Tibial artery (tissue), 4 donors: Measurements from ENCODE around the gene PEA15.

Source experiments
- DNase-seq, 2 donors: peaks; one replicate each; pipeline ENCODE4 v3.0.0-alpha.2; 2019
- H3K27ac ChIP-seq, 2 donors: fragments of 200-600 bp; sonication (generic) in 1 of 2; 1 replicate in 1 of 2; 2 replicates in 1 of 2; pipeline ENCODE4 v1.5.1; 2018 to 2019; ENCODE audit warnings: mild to moderate bottlenecking in 1 of 2
- H3K27me3 ChIP-seq, 2 donors: fragments of 200-600 bp; sonication (generic) in 1 of 2; one replicate each; pipeline versions ENCODE4 v1.5.1 to v1.6.0; 2016 to 2019
- H3K36me3 ChIP-seq, 3 donors: fragments of 200-600 bp; sonication (generic) in 2 of 3; one replicate each; pipeline ENCODE4 v1.5.1; 2016 to 2019; ENCODE audit warnings: mild to moderate bottlenecking in 2 of 3
- H3K4me1 ChIP-seq, 4 donors: fragments of 200-600 bp; sonication (generic) in 2 of 4; 1 replicate in 3 of 4; 2 replicates in 1 of 4; pipeline ENCODE4 v1.5.1; 2016 to 2019
- H3K4me3 ChIP-seq, 2 donors: fragments of 200-600 bp; sonication (generic) in 1 of 2; 1 replicate in 1 of 2; 2 replicates in 1 of 2; pipeline ENCODE4 v1.5.1; 2018 to 2019; ENCODE audit warnings: mild to moderate bottlenecking in 2 of 2
- H3K9me3 ChIP-seq, 3 donors: fragments of 200-600 bp; sonication (generic) in 1 of 3; one replicate each; pipeline ENCODE4 v1.5.1; 2016 to 2019
- intact Hi-C: fragments of 100-400 bp; cut with DNase I; formaldehyde crosslinking; loops from one replicate; pipeline ENCODE4 v1.15.0; 2023; ENCODE audit warnings: low total_unique reads
- TF ChIP-seq, protein P1 (sequence below), 2 experiments: fragments of 200-600 bp in 1 of 2; fragments of 450-650 bp in 1 of 2; IDR thresholded peaks; one replicate each; pipeline ENCODE4 v1.5.1; 2017 to 2019; ENCODE audit warnings: antibody characterized with exemption in 2 of 2, mild to moderate bottlenecking in 1 of 2, moderate library complexity in 1 of 2

Gene PEA15

DNA sequence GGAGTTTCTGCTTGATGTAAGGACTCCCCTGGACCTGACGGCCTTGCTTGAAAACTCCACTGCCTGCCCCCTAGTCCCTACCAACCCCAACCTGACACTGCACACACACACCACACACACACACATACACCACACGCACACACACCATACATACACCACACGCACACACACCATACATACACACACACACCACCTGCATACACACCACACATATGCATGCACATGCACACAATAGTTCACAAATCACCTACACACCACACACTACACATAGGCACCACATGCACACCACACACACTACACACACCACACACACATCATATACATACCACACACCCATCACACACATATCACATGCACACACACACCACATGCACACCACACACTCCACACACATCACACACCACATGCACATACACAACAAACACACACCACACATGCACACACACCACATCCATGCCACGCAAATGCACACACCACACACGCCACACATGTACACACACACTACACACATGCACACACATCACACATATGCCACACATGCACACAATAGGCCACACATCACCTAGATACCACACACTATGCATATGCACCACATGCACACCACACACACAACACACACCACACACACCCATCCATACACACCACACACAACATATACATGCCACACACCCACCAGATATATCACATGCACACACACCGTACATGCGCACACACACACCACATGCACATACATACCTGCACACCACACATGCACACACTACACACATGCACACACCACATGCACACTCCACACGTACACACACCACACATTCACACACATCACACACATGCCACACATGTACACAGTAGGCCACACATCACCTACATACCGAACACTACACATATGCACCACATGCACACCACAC is 11.1 kb upstream of the PEA15 start:
- TF ChIP-seq, protein P1, sequence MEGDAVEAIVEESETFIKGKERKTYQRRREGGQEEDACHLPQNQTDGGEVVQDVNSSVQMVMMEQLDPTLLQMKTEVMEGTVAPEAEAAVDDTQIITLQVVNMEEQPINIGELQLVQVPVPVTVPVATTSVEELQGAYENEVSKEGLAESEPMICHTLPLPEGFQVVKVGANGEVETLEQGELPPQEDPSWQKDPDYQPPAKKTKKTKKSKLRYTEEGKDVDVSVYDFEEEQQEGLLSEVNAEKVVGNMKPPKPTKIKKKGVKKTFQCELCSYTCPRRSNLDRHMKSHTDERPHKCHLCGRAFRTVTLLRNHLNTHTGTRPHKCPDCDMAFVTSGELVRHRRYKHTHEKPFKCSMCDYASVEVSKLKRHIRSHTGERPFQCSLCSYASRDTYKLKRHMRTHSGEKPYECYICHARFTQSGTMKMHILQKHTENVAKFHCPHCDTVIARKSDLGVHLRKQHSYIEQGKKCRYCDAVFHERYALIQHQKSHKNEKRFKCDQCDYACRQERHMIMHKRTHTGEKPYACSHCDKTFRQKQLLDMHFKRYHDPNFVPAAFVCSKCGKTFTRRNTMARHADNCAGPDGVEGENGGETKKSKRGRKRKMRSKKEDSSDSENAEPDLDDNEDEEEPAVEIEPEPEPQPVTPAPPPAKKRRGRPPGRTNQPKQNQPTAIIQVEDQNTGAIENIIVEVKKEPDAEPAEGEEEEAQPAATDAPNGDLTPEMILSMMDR (IDR thresholded peaks at IDR 0.05): no peak
- Histone ChIP-seq H3K4me1 (peaks cover 0 to 27% (median 24%) of the 10 kb centered on the region in 4 donors), H3K27ac (no peak overlapping the region), H3K4me3 (no peak overlapping the region), H3K27me3 (no peaks in the 10 kb centered on the region), H3K9me3 (no peaks in the 10 kb centered on the region), H3K36me3 (no peaks in the 10 kb centered on the region)
- intact Hi-C loops: loop anchor here (2.0 kb wide), 3 partner anchors 23 to 97 kb away; no protein-coding TSS in a partner anchor
- no peak for DNase-seq

DNA sequence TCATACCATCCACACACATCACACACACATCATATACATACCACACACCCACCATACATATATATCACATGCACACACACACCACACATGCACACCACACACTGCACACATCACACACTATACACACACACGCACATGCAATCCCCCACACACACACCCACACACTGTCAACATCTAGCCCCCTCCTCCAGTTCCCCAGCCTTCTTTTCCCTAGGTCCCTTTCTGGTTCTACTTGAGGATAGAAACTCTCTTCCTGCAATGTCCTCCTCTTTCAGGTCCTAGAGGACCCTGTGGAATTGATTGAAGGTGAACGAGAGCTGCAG is 10.5 kb upstream of the PEA15 start:
- H3K9me3 ChIP-seq: no peaks in the 10 kb centered on the region
- intact Hi-C loops: loop anchor here (2.0 kb wide), 1 partner anchor 22 kb away; no protein-coding TSS in a partner anchor
- H3K27ac ChIP-seq: no peak overlapping the region
- no peak overlapping the region for H3K4me3 ChIP-seq
- TF ChIP-seq, protein P1 (IDR thresholded peaks at IDR 0.05): no peak
- H3K27me3 ChIP-seq: no peaks in the 10 kb centered on the region
- DNase-seq: no peak
- H3K4me1 ChIP-seq: peaks cover 0 to 21% (median 19%) of the 10 kb centered on the region in 4 donors
- no peaks in the 10 kb centered on the region for H3K36me3 ChIP-seq

DNA sequence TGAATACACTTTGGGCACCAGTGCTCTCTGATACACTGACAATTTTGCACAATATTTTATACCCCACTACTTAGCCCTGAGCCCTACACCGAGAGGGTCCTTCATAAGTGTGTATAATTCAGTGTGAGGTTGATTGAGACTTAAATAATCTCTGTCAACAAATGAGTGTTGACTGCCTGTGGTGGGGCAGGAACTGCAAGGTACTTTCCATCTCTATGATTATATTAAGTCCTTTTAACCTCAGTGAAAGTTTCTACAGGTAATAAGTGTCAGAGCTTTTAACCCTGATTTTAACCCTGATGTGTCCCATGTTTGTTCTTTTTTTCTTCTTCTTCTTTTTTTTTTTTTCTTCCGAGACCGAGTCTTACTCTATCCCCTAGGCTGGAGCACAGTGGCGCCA is 9.0 kb upstream of the PEA15 start:
- Histone ChIP-seq H3K9me3 (no peaks in the 10 kb centered on the region), H3K36me3 (no peaks in the 10 kb centered on the region), H3K4me1 (peaks cover 0 to 12% (median 11%) of the 10 kb centered on the region in 4 donors), H3K4me3 (no peak overlapping the region), H3K27ac (no peak overlapping the region), H3K27me3 (no peaks in the 10 kb centered on the region)
- TF ChIP-seq, protein P1 (IDR thresholded peaks at IDR 0.05): no peak
- no peak for DNase-seq
- intact Hi-C loops: no loop called here

DNA sequence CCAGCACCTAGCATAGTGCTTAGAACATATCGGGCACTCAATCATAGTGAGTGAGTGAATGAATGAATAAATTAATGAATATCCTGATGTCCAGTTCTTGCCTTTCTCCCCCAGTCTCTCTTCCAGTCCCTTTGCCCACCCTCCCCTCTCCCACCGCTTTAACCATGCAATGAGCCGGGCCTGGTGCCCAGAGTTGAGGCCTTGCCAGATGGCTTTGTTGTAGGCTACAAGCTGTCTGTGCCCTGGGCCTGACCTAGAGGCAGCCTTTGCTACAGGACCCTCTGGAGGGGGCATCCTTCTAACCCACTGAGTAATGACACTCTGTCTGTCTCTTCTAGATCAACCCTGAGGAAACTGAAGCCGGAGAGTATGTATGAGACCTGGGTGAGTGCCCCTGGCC is 8.0 kb upstream of the PEA15 start:
- peak in 1 of 2 donors; percentile 35 for DNase-seq
- TF ChIP-seq, protein P1 (IDR thresholded peaks at IDR 0.05): no peak
- peaks cover 0 to 12% (median 11%) of the 10 kb centered on the region in 4 donors for H3K4me1 ChIP-seq
- intact Hi-C loops: no loop called here
- no peak overlapping the region for H3K4me3 ChIP-seq
- H3K27ac ChIP-seq: no peak overlapping the region
- H3K36me3 ChIP-seq: no peaks in the 10 kb centered on the region
- H3K9me3 ChIP-seq: no peaks in the 10 kb centered on the region
- H3K27me3 ChIP-seq: no peaks in the 10 kb centered on the region

DNA sequence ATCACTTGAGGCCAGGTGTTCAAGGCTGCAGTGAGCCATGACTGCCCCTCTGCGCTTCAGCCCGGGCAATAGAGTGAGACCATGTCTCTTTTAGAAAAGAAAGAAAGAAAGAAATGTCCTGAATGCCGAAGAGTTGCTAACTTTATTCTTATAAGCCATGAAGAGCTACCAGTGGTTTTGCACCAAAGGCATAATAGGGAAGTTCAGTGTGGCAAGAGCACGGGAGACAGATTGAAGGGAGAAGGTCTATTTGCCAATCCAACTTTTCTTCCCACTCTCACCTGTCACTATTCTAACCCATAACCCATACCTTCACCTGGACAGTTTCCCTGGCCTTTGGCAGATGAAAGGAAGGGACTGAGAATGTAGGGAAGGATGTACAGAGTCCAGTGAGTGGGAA is 4.4 kb upstream of the PEA15 start:
- H3K9me3 ChIP-seq: no peaks in the 10 kb centered on the region
- H3K4me3 ChIP-seq: no peak overlapping the region
- TF ChIP-seq, protein P1 (IDR thresholded peaks at IDR 0.05): no peak
- no peaks in the 10 kb centered on the region for H3K27me3 ChIP-seq
- no peak overlapping the region for H3K27ac ChIP-seq
- no peaks in the 10 kb centered on the region for H3K36me3 ChIP-seq
- peaks cover 0 to 10% (median 9%) of the 10 kb centered on the region in 4 donors for H3K4me1 ChIP-seq
- intact Hi-C loops: no loop called here
- DNase-seq: no peak
